CD4-positive, alpha-beta T cell treated with Interleukin-17A for 4 hours (primary cell): ENCODE data around the gene PRPF4.
"Not testable (repeated sequence)": the region's sequence is repeated elsewhere in the genome, so short reads cannot be mapped to it uniquely, and the experiment has no call there.

ENCODE experiments used
- DNase-seq: peaks from one replicate; pipeline ENCODE4 v3.0.0-alpha.2; 2020; ENCODE audit warnings: mixed read lengths

PRPF4 gene

DNA sequence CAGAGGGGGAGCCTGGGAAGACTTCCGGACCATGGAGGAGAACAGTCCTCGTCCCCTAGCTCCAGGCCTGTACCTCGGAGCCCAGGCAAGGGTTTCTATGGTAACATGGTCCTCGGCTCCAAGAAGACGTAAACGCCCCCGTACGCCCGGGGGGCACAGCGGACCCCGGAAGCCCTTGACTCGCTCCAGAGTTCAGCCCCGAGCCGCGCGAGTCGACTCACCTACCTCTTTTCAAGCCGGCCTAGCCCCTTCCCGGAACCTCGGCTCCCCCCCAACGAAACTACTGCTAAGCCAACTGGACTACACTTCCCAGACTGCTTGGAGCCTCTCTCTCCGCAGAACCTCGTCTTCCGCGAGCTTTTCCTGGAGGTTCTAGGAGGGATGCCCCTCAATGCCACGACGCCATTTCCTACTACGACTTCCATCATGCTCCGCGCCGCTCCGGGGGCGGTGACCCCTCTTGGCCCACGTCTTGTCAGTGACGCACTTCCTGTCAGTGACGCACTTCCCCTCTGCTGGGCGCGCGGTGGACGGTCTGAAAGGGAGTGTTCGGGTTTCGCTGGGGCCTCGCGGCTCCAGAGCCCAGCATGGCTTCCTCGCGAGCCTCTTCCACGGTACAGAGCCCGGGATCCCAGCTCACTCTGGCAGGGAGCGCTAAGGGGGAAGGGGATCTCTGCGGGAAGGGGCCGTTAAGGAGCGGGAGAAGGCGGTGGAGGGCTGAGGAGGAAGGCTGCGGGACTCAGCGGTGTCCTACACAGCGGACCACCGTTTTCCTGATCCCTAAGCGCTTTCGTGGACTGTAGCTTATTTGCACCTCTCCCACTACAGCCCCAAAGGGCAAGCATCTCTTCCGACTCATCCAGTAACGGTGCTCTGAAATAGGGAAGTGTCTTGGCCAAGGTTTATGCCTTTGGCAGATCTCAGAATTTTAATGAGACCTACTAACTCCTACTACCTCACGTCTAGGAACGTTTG, at the start of gene PRPF4, which contains the start of gene CDC26:
TSS of gene PRPF4 (plus strand) at position 502 of the 975 bp plus-strand sequence. CDS start at position 588, 86 bp downstream.
TSS of gene CDC26 (minus strand) at position 416 of the 975 bp plus-strand sequence. CDS start 3,065 bp downstream, outside the sequence.
- peak; percentile 96 for DNase-seq

DNA sequence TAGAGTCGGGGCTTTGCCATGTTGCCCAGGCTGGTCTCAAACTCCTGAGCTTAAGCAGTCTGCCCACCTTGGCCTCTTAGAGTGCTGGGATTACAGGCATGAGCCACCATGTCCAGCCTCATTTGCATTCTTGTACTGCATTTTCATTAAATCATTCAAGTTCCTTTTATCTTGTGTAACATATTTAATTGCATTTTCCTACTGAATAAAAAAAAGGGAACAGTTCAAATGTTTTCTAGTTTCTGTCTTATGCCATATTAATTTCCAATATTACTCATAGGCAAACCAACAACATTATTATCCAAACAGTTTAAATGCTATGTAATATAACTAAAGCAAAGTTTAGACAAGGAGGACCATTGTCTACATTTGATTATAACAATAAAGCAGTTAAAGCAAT, 48.0 kb upstream of the PRPF4 start:
- DNase-seq = no peak

DNA sequence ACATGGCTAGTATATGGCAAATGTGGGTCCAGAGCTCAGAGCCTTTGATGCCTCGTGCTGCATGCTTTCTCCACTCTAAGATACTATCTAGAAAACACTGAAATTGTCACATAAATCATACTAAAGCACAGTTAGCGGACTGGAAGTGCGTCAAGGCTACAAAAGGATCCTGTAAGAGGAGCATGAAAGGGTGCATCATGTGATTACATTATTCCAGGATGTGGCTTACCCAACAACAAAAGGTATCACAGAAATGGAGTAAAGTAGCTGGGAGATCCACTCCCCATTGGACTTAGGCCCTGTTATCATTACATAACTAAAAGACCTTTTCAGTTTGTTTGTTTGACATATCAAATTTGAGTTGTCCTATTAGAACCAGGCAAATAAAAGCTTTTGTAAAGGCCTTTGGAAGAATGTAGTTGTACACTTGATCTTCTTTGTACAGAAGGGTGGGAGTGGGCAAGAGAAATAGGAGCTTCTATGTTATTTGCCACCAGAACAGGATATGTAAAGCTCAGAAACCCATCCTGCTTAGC, 47.3 kb upstream of the PRPF4 start:
- DNase-seq = no peak

DNA sequence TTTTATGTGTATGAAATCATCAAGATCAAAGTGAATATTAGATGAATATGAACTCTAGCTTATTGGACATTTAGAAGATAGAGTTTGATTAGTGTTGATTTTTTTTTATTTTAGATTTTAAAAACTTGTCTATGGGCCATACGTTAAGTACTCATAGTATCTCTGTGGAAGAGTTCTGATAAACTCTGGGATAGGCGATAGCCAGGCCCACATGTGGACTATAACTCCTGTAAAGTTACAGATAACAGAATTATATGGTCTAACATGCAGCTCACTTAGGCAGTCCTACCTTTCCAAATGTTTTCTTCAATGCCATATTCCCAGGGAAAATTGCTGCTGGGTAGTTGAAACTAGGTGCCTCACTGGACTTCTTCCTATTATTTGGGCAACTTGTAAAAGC, 43.8 kb upstream of the PRPF4 start:
- no peak for DNase-seq

DNA sequence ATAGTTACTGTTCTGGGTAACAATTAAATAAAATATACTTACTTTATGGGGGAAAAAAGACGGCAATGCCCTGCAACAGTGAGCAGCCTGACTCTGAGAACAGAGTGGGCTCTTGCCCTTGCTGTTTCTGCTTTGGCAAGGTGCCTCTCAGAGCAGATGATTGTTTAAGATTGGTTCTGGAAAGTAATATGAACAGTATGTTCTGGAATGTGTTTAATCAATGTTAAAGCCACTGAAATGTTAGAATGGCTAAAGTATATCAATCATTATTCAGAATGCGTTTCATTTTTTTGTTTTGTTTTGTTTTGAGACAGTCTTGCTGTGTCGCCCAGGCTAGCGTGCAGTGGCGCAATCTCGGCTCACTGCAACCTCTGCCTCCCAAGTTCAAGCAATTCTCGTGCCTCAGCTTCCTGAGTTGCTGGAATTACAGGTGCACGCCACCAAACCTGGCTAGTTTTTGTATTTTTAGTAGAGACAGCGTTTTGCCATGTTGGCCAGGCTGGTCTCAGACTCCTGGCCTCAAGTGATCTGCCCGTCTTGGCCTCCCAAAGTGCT, 39.7 kb upstream of the PRPF4 start:
- not testable (repeated sequence) for DNase-seq

DNA sequence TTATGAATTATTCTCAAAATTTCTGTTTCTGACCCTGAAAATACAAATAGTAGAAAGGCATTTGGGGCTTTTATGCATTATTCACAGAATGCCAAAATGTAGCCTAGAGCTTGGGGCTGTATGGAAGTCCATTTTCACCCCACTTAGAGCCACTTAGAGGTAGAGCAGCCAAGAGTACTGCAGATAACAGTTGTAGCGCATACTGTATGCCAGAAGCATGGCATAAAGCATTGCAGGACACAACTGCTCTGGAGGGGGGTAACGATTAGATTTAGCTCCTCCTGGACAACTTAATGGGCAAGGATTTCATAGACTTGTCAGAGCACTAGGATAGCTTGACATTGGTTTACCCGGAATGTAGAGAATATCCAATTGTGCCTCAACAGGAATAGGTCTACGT, 38.4 kb upstream of the PRPF4 start:
- no peak for DNase-seq

DNA sequence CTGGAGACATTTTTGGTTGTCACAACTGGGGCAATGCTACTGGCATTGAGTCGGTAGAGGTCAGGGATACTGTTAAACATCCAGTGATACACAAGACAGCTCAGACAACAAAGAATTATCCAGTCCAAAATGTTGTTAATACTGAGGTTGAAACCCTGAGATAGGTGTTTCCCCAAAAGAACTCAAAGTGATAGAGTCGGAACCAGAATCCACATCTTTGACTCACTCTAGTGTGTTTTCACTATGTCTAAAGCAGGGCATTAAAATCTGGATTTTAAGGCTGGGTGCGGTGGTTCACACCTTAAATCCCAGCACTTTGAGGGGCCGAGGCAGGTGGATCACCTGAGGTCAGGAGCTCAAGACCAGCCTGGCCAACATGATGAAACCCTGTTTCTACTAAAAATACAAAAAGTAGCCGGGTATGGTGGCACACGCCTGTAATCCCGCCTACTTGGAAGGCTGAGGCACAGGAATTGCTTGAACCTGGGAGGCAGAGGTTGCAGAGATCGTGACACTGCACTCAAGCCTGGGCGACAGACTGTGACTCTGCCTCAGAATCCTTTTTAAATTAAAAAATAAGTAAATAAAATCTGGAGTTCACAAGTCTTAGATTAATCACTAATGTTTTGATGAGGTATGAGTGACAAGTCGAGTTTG, 37.1 kb upstream of the PRPF4 start:
- no peak for DNase-seq

DNA sequence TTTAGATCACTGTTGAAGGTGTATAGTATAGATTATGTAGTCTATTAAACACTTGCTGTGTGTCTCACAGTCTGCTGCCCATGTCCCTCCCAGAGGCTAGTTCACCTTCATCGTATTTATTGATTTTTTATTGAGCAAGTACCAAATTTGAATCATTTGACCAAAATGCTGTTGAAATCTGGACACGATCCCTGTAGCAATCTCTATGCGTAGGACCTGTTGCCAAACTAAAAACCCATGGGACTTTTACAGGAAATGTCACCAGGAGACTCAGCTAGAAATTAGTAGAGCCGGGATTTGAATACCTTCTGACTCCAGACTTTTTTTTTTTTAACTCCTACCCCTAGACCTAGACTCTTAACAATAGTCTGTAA, 36.6 kb upstream of the PRPF4 start:
- DNase-seq = no peak

DNA sequence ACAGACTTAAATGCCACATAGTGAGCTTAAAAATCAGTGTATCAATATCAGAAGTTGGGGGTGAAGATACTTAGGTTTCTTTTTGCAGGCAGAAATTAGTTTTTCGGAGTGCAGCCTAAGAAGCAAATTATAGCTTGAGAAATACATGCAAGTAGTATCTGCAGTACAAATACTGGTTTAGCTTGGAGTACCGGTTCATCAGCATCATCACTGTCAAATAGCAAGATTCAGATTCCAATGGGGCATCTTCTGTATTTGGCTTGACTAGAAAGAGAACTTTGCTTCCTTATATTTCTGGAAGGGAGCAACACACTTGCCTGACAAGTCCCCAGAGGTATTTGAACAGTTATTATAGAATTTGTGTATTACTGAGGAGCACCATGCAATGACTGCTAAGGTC, 34.3 kb upstream of the PRPF4 start:
- DNase-seq = no peak

DNA sequence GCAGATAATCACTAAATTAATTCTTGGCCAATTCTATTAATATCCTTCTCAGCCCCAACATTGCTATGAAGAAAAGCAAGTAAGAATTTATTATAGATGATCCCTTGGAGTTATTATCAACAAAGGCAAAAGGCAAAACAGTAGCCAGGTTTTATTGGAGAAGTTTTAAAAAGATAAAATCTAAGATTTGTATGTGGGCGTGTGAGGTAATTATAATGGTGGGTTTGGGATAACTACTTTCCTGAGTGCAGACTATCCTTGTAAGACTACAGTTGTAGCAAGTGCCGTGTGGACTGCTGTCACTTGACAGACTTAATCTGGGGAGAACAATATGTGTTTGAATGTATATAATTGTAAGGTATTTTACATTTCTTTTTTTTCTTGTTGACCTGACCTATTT, 30.9 kb upstream of the PRPF4 start:
- no peak for DNase-seq

DNA sequence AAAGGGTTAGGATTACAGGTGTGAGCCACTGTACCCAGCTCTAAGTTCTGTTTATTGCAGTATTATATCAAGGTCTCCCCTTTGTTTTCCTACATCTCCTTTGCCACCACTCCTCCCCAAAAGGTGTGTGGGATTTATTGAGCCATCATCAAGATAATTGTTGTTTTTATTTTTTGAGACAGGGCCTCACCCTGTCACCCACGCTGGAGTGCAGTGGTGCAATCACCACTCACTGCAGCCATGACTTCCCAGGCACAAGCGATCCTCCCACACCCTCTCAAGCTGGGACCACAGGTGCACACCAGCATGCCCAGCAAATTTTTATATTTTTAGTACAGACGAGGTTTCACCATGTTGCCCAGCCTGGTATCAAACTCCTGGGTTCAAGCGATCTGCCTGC, 29.6 kb upstream of the PRPF4 start:
- DNase-seq = no peak

DNA sequence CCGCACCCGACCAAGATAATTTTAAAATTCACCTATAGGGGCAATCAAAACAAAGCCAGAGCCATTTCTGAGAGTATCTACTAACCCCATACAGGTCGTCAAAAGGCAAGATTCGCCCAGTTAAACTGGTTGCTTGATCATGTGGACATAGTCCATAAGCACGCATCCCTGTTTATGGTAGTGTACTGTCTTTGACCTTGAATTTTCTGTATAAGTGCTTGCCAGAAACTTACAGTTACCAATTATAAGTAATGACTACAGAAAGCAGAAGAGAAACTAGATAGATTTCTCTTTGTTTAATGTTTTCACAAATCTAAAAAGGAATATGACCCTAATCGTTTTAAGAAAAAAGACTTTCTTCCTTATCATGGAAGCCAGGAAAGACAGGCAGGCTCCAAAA, 28.5 kb upstream of the PRPF4 start:
- DNase-seq = no peak

DNA sequence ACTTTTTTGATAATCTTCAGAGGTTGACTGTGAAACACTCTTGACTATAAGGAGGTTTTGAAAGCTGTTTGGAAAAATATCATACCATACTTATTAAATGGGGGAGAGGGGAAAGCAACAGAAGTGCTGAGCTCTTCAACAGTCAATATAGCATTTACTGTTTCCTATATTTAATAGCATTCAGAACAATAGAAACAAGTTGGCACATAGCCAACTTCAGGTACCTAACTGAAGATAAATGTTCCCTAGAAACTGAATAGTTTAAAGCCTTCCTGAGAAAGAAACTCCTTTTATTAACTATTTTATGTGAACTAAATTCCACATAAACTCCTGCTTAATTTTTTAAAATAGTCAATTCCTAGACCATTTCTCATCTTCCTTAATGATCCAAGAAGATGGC, 27.8 kb upstream of the PRPF4 start:
- DNase-seq = no peak

DNA sequence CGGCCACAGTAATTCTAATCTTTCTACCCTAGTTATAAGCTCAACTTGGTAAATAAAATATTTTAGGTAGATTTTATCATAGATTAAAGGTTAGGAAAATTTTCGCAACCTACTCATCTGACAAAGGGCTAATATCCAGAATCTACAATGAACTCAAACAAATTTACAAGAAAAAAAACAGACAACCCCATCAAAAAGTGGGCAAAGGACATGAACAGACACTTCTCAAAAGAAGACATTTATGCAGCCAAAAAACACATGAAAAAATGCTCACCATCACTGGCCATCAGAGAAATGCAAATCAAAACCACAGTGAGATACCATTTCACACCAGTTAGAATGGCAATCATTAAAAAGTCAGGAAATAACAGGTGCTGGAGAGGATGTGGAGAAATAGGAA, 25.8 kb upstream of the PRPF4 start:
- not testable (repeated sequence) for DNase-seq

DNA sequence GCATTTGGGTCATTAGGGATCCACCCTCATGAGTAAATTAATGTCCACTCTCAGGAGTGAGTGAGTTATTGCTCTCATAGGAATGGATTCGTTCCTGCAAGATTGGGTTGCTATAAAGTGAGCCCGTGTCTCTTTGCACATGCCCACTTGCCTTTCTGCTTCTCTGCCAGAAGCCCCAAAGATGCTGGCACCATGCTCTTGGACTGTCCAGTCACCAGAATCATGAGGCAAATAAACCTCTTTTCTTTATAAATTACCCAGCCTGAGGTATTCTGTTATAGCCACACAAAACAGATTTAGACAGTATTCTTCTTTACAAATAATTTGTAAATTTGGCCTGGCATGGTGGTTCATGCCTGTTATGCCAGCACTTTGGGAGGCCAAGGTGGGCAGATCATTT, 24.7 kb upstream of the PRPF4 start:
- no peak for DNase-seq

DNA sequence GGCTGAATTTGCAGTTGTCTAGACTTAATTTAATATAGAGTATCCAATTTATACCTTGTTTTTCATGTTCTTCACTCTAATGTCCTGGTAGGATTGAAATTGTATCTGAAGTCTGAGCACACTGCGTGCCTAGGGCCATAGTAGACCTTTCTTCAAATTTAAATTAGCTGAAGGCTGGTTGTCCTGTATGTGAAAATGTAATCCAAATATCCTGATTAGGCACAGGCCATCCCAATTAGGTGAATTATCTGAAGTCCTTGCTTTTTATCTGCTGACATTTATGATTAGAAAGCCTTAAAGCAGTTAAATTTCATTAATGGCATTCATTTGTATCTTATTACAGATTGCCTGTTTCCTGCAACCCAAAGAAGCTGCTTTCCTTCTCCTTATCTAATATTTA, 20.5 kb upstream of the PRPF4 start:
- DNase-seq = no peak

DNA sequence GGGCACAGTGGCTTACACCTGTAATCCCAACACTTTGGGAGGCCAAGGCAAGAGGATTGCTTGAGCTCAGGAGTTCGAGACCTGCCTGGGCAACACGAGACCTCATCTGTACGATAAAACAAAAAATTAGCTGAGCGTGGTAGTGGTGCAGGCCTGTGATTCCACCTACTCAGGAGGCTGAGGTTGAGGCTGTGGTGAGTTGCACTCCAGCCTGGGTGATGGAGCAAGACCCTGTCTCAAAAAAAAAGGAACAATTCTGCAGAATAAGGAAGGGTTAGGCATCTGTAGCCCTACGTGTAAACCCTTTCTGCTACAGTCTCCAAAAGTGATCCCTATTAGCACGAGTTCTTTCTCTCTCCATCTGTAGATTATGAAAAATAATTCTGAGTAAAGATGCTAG, 20.0 kb upstream of the PRPF4 start:
- DNase-seq = no peak

DNA sequence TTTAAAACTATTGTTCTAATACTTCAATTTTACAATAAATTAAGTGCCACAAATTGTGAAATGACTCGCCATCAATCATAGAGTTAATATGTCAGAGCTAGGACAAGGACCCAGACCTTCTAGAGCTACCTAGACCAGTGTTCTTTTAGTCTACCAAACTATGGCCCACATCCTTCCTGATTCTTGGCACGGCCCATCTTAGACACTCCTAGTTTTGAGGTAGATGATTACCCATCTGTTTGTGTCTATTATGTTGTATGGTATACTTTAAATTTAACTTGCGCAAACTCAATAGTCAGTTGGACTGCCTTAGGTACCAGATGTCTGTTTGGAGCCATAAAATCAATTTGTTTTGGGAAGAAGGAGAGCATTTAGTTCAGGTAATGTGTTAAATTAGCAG, 17.6 kb upstream of the PRPF4 start:
- no peak for DNase-seq

DNA sequence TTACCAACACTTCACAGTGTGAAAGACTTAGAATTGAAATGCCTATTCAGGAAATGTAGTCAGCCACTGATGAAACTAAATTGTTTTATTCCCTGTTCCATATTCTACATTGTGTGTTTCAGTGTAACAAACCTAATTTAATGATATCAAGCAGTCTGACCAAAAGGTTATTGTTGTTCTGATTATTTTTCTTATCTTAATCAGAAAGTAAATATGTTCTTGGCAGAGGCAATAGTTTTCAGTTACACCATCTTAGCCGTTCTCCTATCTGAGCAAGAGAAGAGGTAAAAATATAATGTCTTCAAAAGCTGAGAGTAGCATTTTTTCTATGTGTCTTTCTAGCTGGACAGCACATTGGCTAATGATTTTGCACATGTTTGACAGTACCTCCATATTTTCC, 17.2 kb upstream of the PRPF4 start:
- DNase-seq = no peak

DNA sequence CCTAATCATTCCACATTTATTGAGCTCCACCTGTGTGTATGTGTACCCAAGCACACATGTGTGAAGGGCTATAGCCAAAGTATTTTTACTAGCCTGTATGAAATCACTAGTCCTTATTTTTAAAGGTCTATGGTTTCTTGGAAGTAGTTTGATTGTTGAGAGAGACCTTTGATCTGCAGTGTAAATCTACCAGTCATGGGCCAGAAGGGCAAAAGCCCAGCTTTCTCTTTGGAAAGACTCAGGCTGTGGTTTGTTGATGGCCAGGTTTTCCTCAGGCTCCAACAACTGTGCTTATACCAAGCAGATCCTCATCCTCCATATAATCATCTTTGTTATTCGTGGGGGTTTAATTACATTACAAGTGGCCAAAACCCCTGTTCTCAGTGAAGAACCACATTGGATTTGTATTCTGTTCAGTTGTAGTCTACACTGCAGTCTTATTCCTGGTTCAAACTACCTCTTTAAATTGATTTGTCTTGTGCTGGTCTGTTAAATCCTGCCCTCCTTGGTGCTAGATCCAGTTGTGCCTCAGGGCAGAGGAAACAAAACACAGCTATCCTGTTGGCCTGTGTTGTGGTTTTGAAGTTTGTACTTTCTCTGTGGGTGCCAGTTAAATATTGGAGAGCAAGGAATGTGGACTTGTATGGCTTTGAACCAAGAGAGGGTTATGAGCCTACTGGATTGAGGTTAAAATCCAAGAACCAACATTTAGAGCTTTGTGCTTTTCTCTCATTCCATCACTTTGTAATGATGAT, 13.4 kb upstream of the PRPF4 start:
- DNase-seq = no peak

DNA sequence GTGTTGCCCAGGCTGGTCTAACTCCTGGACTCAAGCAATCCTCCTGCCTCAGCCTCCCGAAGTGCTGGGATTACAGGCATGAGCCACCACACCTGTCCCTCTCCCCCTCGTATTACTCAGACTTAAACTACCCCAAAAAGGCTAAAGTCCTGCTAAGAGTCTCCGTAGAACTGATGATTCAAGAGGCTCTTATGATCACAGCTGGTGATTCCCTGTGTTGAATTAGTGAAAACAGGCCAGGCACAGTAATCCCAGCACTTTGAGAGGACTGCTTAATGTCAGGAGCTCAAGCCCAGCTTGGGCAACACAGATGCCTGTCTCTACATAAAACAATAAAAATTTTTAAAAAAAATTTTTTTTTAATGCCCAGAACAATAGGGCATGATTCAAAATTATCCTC, 9.3 kb upstream of the PRPF4 start:
- no peak for DNase-seq

DNA sequence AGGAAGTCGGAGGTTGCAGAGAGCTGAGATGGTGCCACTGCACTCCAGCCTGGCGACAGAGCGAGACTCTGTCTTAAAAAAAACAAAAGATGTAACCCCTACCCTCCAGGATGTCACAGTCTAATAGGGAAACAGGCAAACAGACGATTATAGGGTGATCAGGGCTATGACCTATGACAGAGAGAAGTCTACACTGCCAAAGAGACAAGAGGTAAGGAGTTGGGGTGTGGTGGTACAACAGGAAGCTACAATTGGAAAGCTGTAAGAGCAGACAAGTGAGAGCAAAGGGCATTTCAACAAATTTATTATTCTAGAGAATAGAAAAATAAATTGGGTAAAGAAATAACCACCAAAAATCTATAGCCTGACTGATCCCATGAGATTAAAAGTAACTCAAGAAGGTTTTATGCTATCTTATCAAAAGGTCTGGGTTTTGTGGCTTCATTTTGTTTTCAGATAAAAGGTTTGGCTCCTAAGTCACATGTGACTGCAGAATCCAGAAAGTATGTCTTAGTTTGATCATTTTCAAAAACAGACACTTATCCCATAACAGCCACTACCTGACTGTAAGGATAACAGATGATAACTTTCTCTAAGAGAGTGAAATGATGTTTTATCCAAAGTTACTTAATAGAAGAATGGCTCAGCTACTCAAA, 7.4 kb upstream of the PRPF4 start:
- no peak for DNase-seq
